Fibroblast of pulmonary artery (primary cell): ENCODE data around the gene SEMA6D.
A peak's percentile ranks its signal among the peaks of the same experiment; 100 is the strongest.

Experiments
- DNase-seq: peaks from one replicate; pipeline ENCODE4 v3.0.0-alpha.2; 2010; ENCODE audit warnings: low read depth
- H3K4me3 ChIP-seq: replicated peaks from 2 replicates; pipeline ENCODE4 v1.5.1; 2011; ENCODE audit warnings: low read depth, mild to moderate bottlenecking, control low read depth, low read length, moderate library complexity
- TF ChIP-seq, protein P1 (sequence below): IDR thresholded peaks from 2 replicates; pipeline ENCODE4 v1.5.1; 2011; ENCODE audit warnings: mild to moderate bottlenecking, control low read depth, low read length, inconsistent platforms; ENCODE audit errors: missing control alignments

SEMA6D gene

DNA sequence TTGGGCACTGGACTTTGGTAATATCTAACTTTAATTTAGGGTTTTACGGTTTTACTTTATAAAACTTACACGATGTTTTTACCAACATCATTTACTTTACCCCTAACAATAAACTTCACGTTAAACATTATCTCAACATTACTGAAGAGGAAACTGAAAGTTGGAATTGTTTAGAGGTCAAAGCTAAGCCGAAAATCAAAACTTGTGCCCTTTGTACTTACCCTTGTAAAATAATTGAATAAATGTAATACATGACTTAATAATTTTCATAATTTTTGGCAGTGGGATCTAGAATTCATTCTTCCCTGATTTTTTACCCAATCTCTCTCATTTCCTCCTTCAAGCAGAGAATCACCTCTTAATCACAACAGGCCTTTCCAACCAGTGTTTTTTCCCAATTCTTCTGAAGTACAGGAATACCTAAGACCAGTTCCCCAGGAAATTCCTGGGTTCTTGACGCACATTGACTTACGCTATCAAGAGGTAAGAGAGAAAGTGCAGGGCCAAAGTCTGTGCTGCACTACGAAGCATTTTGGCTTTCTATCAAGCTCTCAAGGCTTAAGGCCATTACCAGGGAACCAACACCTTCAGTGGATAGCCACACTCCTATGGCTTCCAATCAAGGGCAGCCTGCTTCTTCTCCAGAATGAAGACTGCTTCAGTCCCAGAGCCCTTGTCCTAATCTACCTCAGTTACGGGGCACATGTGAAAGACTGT lies 11.9 kb upstream of the SEMA6D start:
- DNase-seq: no peak
- no peak overlapping the region for H3K4me3 ChIP-seq
- TF ChIP-seq, protein P1, sequence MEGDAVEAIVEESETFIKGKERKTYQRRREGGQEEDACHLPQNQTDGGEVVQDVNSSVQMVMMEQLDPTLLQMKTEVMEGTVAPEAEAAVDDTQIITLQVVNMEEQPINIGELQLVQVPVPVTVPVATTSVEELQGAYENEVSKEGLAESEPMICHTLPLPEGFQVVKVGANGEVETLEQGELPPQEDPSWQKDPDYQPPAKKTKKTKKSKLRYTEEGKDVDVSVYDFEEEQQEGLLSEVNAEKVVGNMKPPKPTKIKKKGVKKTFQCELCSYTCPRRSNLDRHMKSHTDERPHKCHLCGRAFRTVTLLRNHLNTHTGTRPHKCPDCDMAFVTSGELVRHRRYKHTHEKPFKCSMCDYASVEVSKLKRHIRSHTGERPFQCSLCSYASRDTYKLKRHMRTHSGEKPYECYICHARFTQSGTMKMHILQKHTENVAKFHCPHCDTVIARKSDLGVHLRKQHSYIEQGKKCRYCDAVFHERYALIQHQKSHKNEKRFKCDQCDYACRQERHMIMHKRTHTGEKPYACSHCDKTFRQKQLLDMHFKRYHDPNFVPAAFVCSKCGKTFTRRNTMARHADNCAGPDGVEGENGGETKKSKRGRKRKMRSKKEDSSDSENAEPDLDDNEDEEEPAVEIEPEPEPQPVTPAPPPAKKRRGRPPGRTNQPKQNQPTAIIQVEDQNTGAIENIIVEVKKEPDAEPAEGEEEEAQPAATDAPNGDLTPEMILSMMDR: no peak

DNA sequence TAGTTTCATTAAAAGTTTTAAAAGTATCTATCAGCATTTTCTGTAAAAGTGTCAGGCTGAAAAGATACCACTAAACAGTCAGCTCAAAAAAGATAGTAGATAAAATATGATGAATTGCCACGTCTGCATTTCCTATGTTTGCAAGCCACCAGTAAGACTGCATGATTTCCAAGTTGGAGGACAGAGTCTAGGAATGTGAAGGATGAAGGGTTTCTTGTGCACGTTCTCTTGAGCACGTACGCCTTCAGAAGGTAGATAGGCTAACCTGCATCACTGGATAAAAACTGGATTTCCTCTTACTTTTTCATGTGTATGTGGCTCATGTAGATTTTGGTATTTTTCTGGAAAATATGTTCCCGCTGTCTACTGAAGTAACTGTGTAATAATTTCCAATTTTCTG lies 9.9 kb upstream of the SEMA6D start:
- TF ChIP-seq, protein P1: no peak
- DNase-seq: no peak
- H3K4me3 ChIP-seq: no peak overlapping the region

DNA sequence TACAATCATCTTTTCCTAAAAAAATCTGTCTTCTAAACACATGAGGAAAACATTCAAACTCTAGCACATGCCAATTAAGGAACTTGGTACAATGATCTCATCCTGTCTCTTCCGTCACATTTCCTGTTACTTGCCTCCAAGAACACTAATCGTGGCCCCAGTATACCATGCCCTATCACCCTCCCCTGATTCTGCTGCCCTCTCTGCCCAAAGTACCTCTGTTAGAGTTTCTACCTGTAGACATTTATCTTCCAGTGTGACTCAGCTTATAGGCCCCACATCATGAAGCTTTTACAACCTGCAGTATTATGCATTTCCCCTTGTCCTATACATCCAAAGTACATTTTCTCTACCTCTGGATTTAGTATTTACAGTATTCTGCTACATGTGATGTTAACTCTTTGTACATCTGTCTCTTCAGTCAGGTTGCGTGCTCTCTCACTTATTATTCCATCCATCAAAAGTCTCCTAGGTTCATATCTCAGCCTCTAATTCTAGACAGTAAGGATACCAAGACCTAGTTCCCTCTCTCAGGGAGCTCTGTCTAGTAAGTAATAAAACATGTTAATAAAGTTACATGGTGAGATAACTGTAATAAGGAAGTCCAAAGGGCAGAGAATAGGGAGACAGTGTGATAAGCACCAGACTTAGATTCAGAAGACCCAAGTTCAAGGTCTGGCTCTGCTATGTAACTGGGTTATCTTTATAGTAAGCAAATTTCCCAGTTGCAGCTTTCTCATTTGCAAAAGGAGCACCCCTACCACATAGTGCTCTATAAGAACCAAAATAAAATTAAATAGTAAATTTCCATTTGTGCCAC lies 8.9 kb upstream of the SEMA6D start:
- no peak for DNase-seq
- H3K4me3 ChIP-seq: no peak overlapping the region
- TF ChIP-seq, protein P1: no peak

DNA sequence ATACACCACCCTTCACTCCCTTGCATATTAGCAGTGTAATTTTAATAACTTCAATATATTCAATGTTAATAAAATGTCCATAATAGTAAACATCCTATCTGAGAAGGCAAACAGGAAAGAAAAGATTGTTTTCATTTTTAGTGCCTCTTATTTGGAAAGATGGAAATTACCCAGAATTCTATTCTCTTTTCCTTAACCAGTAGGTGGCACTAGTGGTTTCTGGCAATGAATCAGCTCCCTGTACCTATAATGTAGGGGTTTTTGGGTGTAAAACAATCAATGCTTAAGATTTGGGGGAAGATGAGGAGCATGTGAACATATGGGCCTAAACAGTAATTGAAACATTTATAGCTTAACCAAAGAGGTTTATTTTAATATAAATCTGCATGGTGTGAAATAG lies 5.7 kb upstream of the SEMA6D start:
- DNase-seq: peak; percentile 40
- no peak overlapping the region for H3K4me3 ChIP-seq
- TF ChIP-seq, protein P1: peak; percentile 75

DNA sequence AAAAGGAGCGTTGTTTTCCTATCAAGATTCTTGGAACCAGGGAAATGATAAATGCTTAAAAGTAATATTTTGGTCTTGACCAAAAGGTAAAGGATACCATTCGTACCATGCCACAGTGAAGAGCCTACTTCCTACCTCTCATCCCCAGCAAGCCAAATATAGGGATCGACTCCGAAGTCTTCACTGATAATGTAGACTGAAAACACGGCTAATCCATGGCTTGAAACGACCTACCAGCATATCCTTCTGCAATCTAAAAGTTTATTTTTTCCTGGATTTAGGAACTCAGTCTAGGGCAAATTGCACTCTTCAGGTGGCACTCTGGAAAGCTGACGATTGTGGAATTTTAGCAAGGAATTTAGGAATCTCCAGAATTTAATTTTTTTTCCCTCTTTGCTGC lies 1.9 kb upstream of the SEMA6D start:
- TF ChIP-seq, protein P1: no peak
- DNase-seq: no peak
- no peak overlapping the region for H3K4me3 ChIP-seq

DNA sequence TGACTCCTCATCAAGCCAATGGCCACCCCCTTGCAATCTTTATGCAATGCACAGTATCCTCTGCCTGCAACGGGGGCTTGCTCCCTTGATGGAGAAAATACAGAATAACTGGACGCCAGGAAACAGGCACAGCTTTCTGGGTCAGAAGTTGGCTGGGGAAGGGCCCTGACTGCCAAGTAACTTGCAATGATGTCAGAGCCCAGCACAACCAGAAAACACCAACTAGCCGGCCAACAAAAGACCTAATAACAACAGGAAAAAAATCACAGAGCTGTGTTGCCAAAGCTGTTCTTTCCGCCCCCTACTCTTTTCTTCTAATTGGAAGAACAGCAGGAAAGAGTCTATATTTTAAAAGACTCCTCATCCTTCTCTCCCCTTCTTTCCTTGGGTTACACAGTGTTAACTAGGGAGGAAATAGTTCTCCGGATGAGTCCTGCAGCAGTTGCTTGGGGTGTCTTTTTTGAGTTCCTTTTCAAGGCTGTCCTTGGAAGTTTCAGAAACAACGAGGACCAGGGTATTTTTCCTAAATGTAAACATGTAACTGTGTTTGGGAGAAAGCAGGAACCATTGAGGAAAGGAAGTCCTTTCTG lies 1.4 kb upstream of the SEMA6D start:
- TF ChIP-seq, protein P1: no peak
- peak; percentile 62 for DNase-seq
- no peak overlapping the region for H3K4me3 ChIP-seq
